ENCODE measurements around the gene SLC37A1. TPM values are rescaled to one million over a fixed set of nuclear protein-coding genes. Genes with fewer than 3 reads are reported as not detected.

The SLC37A1 gene
- total and polyA plus RNA-seq, 2 of the 13 experiments (the other 11 are each of a cell fraction or from before 2014, with no cell fraction given) = 0.22 to 0.40 TPM

GRCh38 chr21:42613756-42614155, 100.1 kb downstream of the SLC37A1 start (continued):
- TF ChIP-seq ZHX2 (IDR thresholded peaks at IDR 0.05; ENCODE audit: low read depth) = no peak
- TF ChIP-seq ZHX2 (CRISPR knock-in tag; IDR thresholded peaks at IDR 0.05; ENCODE audit: borderline replicate concordance) = no peak
- TF ChIP-seq HDAC6 (IDR thresholded peaks at IDR 0.05; ENCODE audit: low read depth, low read length) = no peak
- no peak for TF ChIP-seq MXD1 (CRISPR knock-in tag; IDR thresholded peaks at IDR 0.05)
- no peak for TF ChIP-seq ZNF510 (CRISPR knock-in tag; IDR thresholded peaks at IDR 0.05; ENCODE audit: low read depth)
- TF ChIP-seq ZHX1 (CRISPR knock-in tag; IDR thresholded peaks at IDR 0.05; ENCODE audit: low read depth) = no peak
- TF ChIP-seq SRSF4 (IDR thresholded peaks at IDR 0.05; ENCODE audit: low read depth, low read length, poor library complexity, severe bottlenecking) = no peak
- TF ChIP-seq GMEB1 (CRISPR knock-in tag; IDR thresholded peaks at IDR 0.05; ENCODE audit: borderline replicate concordance) = no peak
- TF ChIP-seq PLRG1 (conservative IDR thresholded peaks at IDR 0.05) = no peak
- TF ChIP-seq ZNF205 (CRISPR knock-in tag; IDR thresholded peaks at IDR 0.05) = no peak

All from HepG2 (cell line).